ENCODE data around the gene SNPH. TPM values are rescaled to one million over a fixed set of nuclear protein-coding genes. Genes with fewer than 3 reads are reported as not detected.
"Not testable (repeated sequence)": the region's sequence is repeated elsewhere in the genome, so short reads cannot be mapped to it uniquely, and the experiment has no call there.

The SNPH gene
- total RNA-seq, 1 donor from 2014 or later = 4.9 TPM

DNA sequence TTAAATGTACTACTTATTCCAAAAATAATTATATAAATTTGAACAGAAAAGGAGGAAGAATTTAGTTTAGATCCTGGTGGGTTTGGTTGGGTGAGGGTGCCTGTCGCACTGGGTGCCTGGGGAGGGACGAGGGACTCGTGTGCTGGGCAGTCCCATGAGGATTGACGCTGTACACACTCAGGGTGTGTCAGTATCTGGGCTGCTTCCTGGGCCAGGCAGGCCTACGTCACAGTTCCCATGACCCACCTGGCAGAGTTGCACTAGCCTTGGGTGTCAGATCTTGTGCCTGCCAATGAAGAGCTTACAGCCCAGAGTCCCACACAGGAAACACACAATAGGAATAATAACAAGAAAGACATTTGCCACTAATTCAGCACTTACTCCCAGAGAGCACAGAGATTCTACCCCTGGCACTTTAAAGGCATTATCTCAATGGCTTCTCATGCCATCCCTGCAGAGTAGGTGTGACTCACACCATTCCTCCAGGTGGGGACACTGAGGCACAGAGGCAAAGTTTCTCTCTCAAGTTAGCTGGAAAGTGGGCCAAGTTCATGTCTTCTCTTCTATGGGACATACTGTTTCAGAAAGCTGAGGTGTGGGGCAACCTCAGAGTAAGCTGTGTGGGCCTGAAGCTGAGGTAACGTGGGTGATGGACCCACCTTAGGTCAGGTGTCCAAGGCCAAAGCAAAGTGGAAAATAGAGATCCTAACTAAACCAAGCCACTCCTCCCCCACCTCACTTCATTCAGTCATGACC lies 64.2 kb downstream of the SNPH start:
- intact Hi-C loops (cut with DNase I) = no loop called here
- ATAC-seq (peak; percentile 32), DNase-seq (ENCODE audit: low spot score) (peak; percentile 56)

DNA sequence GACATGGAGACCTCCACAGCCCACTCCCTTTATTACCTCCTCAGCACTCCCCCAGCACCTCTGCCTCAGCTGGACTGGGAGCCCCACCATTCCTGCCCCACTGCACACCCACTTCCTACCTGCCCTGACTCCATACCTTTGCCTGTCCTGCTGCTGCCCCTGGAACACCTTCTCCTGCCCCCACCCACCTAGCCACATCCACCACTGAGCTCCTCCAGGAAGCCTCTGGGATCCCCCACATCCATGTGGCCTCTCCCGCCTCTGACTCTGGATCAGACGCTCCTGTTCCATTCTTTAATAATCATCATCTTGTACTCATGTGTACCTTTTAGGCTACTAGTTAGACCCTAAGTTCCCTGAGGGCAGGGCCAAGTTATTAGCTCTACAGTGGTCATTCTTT lies 65.0 kb downstream of the SNPH start:
- DNase-seq (ENCODE audit: low spot score) (peak; percentile 32), ATAC-seq (no peak)
- intact Hi-C loops (cut with DNase I) = no loop called here

DNA sequence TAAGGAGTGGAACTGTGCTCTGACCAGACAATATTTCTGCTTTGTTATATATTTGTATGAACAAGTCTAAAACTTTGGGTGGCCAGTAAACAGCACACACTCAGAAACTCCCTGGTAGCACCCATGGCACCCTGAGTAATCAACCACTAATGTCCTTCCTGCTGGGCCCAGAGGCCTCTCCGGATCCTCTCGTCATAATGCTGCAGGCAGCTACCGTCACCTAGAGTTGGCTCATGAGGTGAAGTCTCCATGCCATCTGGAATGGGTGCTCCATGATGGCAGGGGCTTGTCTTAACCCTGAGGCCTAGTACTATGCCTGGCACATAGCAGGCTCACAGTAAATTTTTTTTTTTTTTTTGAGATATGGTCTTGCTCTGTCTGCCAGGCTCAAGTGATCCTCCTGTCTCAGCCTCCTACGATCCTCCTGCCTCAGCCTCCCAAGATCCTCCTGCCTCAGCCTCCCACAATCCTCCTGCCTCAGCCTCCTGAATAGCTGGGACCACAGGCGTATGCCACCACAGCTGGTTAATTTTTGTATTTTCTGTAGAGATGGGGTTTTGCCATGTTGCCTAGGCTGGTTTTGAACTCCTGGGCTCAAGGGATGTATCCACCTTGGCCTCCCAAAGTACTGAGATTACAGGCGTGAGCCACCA lies 65.8 kb downstream of the SNPH start:
- ATAC-seq = no peak
- DNase-seq (ENCODE audit: low spot score) = peak; percentile 19
- intact Hi-C loops (cut with DNase I) = no loop called here

DNA sequence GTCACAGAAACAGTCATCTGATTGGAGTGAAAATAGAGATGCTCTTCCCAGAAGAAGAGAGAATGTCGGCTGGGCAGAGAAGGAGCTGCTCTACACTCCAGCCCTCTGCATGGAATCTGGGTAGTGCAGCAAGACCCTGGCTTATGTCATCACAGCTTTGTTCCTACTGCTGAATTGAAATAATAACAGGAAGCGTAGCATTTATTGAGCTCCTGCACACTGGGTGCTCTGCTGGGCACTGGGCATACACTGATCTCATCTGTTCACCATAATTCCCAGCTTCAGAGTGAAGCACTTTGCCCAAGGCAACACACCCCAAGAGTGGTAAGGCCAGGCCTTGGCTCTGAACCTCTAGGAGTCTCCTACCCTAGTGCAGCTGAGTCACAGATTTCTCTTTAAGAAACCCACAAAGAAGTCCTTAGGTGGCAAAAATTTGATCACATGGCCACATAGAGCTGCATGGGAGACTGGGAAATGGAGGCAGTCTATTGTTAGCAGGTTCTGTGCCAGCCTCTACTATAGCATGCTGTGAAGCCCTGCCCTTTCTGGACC lies 66.7 kb downstream of the SNPH start:
- intact Hi-C loops (cut with DNase I) = no loop called here
- ATAC-seq (no peak), DNase-seq (ENCODE audit: low spot score) (no peak)

DNA sequence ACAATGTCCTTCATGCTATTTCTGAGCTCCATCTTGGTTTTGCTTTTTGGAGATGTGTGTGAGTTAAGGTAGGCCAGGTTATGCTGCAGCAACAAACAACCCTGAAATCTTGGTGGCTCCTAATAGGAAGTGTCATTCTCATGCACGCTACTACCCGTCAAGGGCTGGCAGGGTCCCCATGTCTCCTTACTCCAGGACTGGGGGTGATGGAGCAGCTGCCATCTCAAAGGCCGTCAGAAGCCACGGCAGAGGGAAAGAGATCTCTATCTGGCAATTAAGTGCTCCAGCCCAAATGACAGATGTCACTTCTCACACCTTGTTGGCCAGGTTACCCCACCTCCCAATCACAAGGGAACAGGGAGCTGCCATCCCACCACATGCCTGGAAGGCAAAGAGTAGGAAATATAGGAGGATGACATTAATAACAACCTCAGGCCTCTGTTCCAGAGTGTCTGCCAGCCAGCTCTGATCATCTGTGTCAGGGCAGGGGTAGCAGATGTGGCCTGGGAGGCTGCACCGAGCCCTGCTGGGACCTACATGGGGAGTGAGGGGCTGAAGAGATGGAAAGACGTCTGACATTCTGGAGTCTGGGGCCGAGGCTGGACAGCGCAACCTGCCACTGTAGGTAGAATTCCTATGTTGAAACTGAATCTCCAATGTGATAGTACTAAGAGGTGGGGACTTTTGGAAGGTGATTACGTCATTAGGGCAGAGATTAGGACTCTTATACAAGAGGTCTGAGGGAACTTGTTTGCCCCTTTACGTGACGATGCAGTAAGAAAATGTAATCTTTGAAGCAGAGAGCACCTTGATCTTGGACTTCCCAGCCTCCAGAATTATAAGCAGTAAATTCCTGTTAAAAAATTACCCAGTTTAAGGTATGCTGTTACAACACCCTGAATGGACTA lies 67.6 kb downstream of the SNPH start:
- ATAC-seq = no peak
- DNase-seq (ENCODE audit: low spot score) = peak; percentile 37
- intact Hi-C loops (cut with DNase I) = no loop called here

DNA sequence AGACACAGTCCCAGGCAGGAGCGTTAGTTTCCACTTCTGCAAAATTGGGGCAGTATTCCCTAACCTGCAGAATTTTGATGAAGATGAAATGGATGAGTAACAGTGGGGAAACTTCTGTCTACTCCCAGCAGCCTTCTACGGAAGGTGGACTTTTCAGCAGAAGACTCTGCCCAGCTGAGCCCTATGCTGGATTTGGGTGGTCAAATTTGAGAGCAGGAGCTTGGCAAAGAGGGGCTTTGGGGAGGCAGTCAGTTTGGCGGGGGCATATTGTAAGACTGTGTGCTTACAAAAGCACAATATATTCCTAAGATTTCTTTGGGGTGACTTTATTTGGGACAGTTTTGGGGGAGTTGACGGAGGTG lies 68.3 kb downstream of the SNPH start:
- no peak for ATAC-seq

DNA sequence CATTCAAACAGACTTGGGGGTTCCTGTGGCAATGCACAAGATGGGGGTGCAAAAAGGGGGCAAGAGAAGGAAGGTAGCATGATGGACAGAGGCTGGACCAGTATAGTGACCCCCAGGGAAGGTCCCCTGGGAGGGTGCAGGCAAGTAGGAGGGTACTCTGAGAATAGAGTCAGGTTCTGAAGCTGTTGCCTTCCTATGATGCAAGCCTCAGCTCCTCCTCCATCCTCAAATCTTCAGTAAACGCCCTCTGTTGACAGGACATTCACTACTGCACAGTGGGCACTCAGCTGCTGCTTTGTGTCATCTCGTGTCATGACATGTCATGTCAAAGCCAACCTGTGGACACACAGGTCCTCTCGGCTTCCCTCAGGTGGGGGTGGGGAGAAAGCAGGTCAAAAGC lies 68.7 kb downstream of the SNPH start:
- ATAC-seq (no peak), DNase-seq (ENCODE audit: low spot score) (no peak)
- intact Hi-C loops (cut with DNase I) = no loop called here

More for the DNA sequence above, 68.3 kb downstream of the SNPH start:
- DNase-seq (ENCODE audit: low spot score) = no peak
- intact Hi-C loops (cut with DNase I) = no loop called here

DNA sequence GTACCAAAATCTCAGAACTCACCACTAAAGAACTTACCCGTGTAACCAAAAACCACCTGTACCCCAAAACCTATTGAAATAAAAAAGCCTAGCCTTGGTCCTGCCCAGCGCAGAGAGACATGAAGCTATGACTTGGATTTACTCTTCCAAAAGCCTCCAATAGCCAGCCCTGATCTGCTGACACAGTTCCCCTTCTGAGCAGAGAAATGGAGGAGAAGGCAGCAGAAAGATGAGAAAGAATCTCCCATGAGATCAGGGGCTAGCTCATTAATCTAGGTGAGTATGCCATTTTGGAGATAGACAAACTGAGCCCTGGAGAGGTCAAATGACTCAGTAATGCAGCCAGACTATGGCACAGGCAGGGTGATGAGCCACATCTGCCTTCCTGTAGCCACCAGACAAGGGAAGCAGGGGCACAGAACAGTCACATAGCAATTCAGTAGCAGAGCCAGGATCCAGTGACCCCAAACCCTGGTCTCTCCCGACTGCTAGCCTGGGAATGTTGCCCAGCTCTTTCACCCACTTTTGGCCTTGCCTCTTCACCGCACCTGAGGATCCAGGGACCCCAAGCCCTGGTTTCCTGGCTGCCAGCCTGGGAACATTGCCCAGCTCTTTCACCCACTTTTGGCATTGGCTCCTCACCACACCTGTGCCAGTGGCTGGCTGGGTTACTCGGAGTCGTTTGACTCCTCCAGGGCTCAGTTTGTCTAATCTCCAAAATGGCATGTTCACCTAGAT lies 70.0 kb downstream of the SNPH start:
- DNase-seq (ENCODE audit: low spot score) (no peak), ATAC-seq (no peak)
- intact Hi-C loops (cut with DNase I) = no loop called here

DNA sequence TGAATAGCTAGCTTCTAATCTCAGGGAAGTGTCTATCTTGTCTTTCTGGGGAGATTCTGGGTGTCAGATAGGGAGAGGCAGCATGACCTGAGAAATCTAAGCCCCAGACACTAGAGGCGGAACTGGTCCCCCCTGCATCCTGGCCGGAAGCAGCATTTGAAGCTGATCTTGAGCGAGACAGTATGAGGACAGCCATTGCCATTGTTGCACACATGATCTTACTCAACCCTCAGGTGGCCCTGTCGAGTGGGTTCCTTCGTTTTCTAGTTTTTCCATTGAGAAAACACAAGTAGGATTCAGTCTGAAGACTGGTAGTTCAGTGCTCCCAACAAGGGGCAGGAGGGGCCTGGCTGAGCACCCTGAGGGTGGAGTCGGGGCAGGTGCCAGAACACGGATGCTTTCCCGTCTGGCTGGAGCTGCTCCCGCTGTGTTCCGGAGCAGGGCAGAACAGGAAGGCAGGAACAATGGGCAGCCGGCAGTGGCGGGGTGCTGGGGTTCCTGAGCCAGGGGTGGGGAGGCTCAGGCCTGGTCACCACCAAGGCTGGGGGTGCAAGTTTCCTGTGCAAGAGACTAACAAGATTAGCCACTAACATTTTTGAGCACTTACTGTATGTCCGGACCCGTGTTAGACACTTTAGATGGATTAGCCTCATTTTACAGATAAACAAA lies 70.7 kb downstream of the SNPH start:
- ATAC-seq = peak; percentile 83
- DNase-seq (ENCODE audit: low spot score) = no peak

DNA sequence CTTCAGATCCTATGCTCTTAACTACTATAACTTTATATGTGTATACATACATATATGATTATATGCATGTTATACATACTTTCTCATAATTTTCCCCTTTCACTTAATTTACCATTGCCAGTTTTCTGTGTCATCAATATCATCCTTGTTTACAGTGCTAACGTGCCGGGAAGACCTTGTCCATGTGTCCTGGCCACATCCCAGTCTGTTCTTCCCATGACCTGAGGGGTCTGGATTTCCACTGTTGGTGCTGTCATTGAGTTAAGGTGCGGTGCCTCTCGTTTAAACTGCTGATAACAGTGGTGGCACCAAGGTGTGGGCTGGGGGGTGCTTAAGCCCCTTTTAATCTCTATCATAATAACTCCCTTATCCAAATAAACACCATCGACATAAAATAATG lies 71.3 kb downstream of the SNPH start:
- intact Hi-C loops (cut with DNase I) = no loop called here
- DNase-seq (ENCODE audit: low spot score) (no peak), ATAC-seq (no peak)

More for the DNA sequence above, 70.7 kb downstream of the SNPH start:
- intact Hi-C loops (cut with DNase I) = no loop called here

DNA sequence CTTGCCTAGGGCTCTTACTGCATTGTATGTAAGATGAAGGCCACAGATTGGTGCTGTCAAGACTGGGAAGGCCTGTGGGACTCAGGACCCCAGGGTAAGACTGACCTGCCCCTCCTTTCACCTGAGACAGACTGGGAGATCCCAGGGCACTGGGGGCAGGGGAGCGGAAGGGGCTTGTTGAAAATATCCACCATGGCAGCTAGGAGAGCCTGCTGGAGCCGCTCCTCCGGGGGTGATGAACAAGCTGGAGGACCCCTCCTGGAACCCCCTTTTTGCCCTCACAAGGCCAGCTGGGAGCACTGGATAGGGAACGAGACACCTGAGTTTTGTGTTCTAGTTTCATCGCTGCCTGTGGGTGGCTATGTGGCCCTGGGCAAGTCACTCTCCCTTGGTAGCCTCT lies 72.0 kb downstream of the SNPH start:
- intact Hi-C loops (cut with DNase I) = no loop called here
- ATAC-seq = no peak
- no peak for DNase-seq (ENCODE audit: low spot score)

DNA sequence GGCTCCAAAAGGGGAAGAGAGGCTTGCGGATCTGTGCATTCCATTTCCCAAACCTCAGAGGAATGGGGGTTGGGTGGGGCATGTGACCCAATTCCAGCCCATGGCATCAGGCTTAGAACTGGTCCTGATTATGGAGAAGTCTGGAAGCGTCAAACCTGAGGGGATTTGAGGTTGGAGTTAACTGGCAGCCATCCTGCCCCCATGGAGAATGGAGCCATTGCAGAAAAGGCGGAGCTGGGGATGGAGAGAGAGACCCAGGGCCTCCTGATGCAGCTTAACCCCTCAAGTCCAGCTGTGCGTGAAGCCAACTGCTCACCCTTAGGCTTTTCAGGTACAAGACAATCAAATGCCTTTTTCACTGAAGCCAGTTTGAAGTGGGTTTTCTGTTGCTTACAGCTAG lies 72.7 kb downstream of the SNPH start:
- intact Hi-C loops (cut with DNase I) = no loop called here
- ATAC-seq (no peak), DNase-seq (ENCODE audit: low spot score) (no peak)

DNA sequence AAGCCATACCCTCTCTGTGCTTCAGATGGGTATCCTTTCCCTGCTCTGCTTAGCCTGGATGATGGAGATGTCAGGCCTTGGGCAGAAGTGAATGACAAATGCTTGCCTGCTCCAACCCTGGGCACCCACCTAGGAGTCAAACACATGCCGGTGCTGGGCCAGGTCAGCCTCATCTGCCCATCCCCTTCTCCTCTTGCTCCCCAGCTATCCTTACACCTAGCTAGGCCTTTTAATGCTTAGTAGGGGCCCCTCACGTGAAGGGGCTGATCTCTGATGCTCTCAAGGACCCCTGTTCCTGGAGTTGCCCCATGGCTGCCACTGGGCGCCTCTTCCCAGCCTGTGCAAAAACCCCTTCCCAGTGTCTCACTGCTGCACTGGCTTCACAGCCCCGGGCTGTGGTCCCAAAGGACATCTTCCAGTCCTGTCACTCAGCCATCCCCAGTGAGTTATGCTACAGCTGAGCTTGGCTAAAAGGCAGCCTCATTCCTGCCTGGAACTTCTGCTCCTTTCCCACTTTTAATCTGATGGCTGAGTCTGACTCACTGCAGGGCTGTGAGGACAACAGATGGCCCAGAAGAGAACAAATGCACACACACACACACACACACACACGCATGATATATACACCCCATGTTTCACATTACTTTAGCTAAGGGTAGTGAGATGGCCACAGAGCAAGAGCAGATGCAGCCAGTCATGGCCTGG lies 75.6 kb downstream of the SNPH start:
- no peak for DNase-seq (ENCODE audit: low spot score)
- no peak for ATAC-seq

DNA sequence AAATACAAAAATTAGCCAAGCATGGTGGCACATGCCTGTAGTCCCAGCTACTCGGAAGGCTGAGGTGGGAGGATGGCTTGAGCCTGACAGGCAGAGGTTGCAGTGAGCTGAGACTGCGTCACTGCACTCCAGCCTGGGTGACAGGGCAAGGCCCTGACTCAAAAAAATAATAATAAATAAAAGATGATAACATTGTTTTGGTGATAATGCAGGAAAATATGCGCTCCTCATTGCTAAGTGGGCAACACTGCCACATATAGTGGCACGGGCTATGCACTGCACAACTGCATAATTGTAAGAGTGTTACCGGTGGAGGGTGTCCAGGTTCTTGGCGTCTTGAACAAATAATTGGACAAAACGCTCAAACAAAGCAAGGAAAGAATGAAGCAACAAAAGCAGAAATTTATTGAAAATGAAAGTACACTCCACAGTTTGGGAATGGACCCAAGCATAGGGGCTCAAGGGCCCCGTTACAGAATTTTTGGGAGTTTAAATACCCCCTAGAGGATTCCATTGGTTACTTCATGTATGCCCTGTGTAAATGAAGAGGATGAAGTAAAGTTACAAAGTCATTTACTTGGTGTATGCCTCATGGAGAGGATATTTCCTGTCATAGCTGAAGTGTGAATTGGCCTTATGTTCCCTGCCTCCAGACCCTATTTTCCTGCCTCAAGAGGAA lies 77.5 kb downstream of the SNPH start:
- DNase-seq (ENCODE audit: low spot score); intact Hi-C loops (cut with DNase I); ATAC-seq: not testable (repeated sequence)

More for the DNA sequence above, 75.6 kb downstream of the SNPH start:
- intact Hi-C loops (cut with DNase I) = no loop called here

DNA sequence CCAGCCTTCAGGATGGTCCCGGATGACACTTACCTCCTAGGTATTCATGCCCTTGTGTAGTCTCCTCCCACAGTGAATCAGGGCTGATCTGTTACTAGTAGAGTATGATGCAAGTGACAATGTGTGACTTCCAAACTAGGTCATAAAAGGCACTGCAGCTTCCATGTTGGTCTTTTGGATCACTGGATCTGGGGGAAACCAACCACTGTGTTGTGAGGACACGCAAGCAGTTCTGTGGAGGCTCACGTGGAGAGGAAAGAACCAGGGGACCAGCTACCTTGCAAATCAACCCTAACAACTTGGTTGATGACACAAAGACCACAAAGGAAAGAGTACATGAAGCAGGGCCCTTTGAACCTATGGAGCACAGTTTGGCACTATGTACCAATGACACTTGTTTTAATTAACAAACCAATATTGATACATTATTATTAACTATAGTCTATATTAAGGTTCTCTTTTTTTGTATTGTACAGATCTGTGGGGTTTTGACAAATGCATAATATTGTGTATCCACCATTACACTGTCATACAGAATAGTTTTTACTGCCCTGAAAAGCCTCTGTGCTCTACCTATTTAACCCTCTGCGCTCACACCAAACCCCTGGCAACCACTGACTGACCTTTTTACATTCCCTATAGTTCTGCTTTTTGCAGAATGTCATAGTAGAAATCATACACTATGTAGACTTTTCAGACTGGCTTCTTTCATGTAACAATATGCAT lies 79.1 kb downstream of the SNPH start:
- ATAC-seq = no peak
- DNase-seq (ENCODE audit: low spot score) = no peak
- intact Hi-C loops (cut with DNase I) = no loop called here

DNA sequence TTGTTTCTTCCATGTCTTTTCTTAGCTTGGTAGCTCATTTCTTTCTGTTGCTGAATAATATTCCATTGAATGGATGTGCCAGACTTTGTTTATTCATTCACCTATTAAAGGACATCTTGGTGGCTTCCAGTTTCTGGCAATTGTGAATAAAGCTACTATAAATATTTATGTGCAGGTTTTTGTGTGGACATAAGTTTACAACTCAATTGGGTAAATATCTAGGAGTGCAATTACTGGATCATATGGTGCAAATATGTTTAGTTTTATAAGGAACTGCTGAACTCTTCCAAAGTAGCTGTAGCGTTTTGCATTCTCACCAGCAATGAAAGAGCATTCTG lies 79.6 kb downstream of the SNPH start:
- DNase-seq (ENCODE audit: low spot score) (no peak), ATAC-seq (no peak)
- intact Hi-C loops (cut with DNase I) = no loop called here

All from sciatic nerve (tissue), 2 donors.